AG09319 (cell line): ENCODE data around the gene DLGAP4.
A peak's percentile ranks its signal among the peaks of the same experiment; 100 is the strongest.

ENCODE experiments used
- DNase-seq: peaks from one replicate; pipeline ENCODE4 v3.0.0-alpha.2; 2010; ENCODE audit warnings: low read depth; ENCODE audit errors: extremely low read depth
- CTCF ChIP-seq: IDR thresholded peaks from 2 replicates; pipeline ENCODE4 v1.5.1; 2011; ENCODE audit warnings: low read depth, mild to moderate bottlenecking, inconsistent platforms, low read length, moderate library complexity

Gene DLGAP4

GRCh38 chr20:36538026-36538722, 232.0 kb downstream of the DLGAP4 start:
- no peak for DNase-seq
- TF ChIP-seq CTCF = no peak

- no peak for TF ChIP-seq CTCF
- DNase-seq = no peak
Observed at GRCh38 chr20:36540551-36541211, 234.5 kb downstream of the DLGAP4 start.

GRCh38 chr20:36541227-36541767, 235.2 kb downstream of the DLGAP4 start, which contains the start of gene MYL9:
Gene MYL9, plus strand, starts transcription at chr20:36541519. Its CDS starts 3,366 bp downstream, at chr20:36544885.
- no peak for TF ChIP-seq CTCF
- peak; percentile 63 for DNase-seq

- no peak for DNase-seq
- TF ChIP-seq CTCF = peak; percentile 73
Observed at GRCh38 chr20:36541768-36542488, 235.8 kb downstream of the DLGAP4 start.

- no peak for DNase-seq
- TF ChIP-seq CTCF = no peak
Observed at GRCh38 chr20:36542516-36543183, 236.5 kb downstream of the DLGAP4 start.

- no peak for TF ChIP-seq CTCF
- DNase-seq = no peak
Observed at GRCh38 chr20:36543184-36544133, 237.3 kb downstream of the DLGAP4 start.
